Nephron progenitor cell (in vitro differentiated cells): ENCODE measurements around the gene PCARE.

Experiments
- DNase-seq: peaks from one replicate; pipeline ENCODE4 v3.0.0; 2021
- H3K27ac Mint-ChIP-seq: 2 replicates; pipeline ENCODE4 v1.8.0; 2021; ENCODE audit warnings: mild to moderate bottlenecking, moderate library complexity, mixed read lengths
- H3K27me3 Mint-ChIP-seq: 2 replicates; pipeline ENCODE4 v1.8.0; 2021; ENCODE audit warnings: mild to moderate bottlenecking, low read depth, mixed read lengths; ENCODE audit not compliant: poor library complexity
- H3K36me3 Mint-ChIP-seq: 2 replicates; pipeline ENCODE4 v1.8.0; 2021; ENCODE audit warnings: low read depth, mixed read lengths
- H3K4me1 Mint-ChIP-seq: 2 replicates; pipeline ENCODE4 v1.8.0; 2021; ENCODE audit warnings: mixed read lengths
- H3K4me3 Mint-ChIP-seq: 2 replicates; pipeline ENCODE4 v1.8.0; 2021; ENCODE audit warnings: mild to moderate bottlenecking, moderate library complexity, mixed read lengths
- H3K9me3 Mint-ChIP-seq: 2 replicates; pipeline ENCODE4 v1.8.0; 2021; ENCODE audit warnings: mild to moderate bottlenecking, moderate library complexity, mixed read lengths
- CTCF ChIP-seq: fragments of 200-600 bp; sonication (generic); IDR thresholded peaks from 2 replicates; pipeline ENCODE4 v1.5.0; 2021; ENCODE audit warnings: antibody characterized with exemption

The PCARE gene

GRCh38 chr2:29039718-29040480, 34.4 kb downstream of the PCARE start:
- TF ChIP-seq CTCF = no peak
- H3K36me3 Mint-ChIP-seq = no peaks in the 10 kb centered on the region
- H3K27me3 Mint-ChIP-seq = peaks cover 58% of the 10 kb centered on the region
- H3K4me1 Mint-ChIP-seq = peaks cover 16% of the 10 kb centered on the region
- DNase-seq = no peak
- H3K9me3 Mint-ChIP-seq = no peaks in the 10 kb centered on the region
- H3K4me3 Mint-ChIP-seq = no peak overlapping the region
- H3K27ac Mint-ChIP-seq = no peak overlapping the region

GRCh38 chr2:29035016-29035745, 39.1 kb downstream of the PCARE start:
- Mint-ChIP-seq H3K4me1 (no peaks in the 10 kb centered on the region), H3K27ac (no peak overlapping the region), H3K27me3 (peaks cover 50% of the 10 kb centered on the region), H3K9me3 (no peaks in the 10 kb centered on the region), H3K36me3 (no peaks in the 10 kb centered on the region), H3K4me3 (no peak overlapping the region)
- no peak for TF ChIP-seq CTCF
- no peak for DNase-seq

- H3K36me3 Mint-ChIP-seq = no peaks in the 10 kb centered on the region
- DNase-seq = no peak
- H3K27ac Mint-ChIP-seq = no peak overlapping the region
- no peak for TF ChIP-seq CTCF
- no peak overlapping the region for H3K4me3 Mint-ChIP-seq
- peaks cover 41% of the 10 kb centered on the region for H3K27me3 Mint-ChIP-seq
- no peaks in the 10 kb centered on the region for H3K4me1 Mint-ChIP-seq
- no peaks in the 10 kb centered on the region for H3K9me3 Mint-ChIP-seq
These were observed 40.7 kb downstream of the PCARE start for GRCh38 chr2:29033656-29034055.

GRCh38 chr2:29033172-29033571, 41.2 kb downstream of the PCARE start:
- H3K4me3 Mint-ChIP-seq = no peak overlapping the region
- no peak overlapping the region for H3K27ac Mint-ChIP-seq
- no peaks in the 10 kb centered on the region for H3K36me3 Mint-ChIP-seq
- no peaks in the 10 kb centered on the region for H3K4me1 Mint-ChIP-seq
- no peak for DNase-seq
- H3K27me3 Mint-ChIP-seq = peaks cover 39% of the 10 kb centered on the region
- no peaks in the 10 kb centered on the region for H3K9me3 Mint-ChIP-seq
- no peak for TF ChIP-seq CTCF

- Mint-ChIP-seq H3K9me3 (no peaks in the 10 kb centered on the region), H3K4me3 (no peak overlapping the region), H3K4me1 (no peaks in the 10 kb centered on the region), H3K27ac (no peak overlapping the region), H3K36me3 (no peaks in the 10 kb centered on the region), H3K27me3 (peaks cover 31% of the 10 kb centered on the region)
- TF ChIP-seq CTCF = no peak
- DNase-seq = no peak
These were observed 42.1 kb downstream of the PCARE start for GRCh38 chr2:29032189-29032588.
